ENCODE results near the gene ETV3L.

Gene ETV3L

DNA sequence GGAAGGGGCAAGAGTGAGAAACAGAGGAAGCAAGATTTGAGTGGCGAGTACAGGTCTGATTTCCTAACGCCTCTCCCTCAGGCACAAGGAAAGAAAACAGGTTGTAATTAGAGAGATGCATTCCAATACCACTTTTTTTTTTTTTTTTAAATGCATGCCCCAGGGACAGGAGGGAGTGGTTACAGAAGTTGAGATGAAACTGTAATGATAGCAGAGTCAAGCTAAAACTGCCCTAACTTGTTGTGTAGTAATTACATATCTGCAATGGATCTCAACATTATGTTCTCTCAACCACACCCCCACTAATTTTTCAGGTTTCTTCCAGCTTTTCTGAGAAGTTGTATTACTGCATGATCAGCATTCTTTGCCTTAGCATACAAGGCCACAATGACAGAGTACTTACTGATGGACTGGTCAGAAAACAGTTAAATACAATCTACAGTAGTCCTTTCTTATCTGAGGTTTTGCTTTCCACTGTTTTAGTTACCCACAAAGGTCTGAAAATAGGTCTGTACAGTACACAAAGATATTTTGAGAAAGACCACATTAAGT, 33.1 kb upstream of the ETV3L start:
- no peak for DNase-seq (ENCODE audit: low read depth in 2 of 2, low spot score in 1 of 2)

DNA sequence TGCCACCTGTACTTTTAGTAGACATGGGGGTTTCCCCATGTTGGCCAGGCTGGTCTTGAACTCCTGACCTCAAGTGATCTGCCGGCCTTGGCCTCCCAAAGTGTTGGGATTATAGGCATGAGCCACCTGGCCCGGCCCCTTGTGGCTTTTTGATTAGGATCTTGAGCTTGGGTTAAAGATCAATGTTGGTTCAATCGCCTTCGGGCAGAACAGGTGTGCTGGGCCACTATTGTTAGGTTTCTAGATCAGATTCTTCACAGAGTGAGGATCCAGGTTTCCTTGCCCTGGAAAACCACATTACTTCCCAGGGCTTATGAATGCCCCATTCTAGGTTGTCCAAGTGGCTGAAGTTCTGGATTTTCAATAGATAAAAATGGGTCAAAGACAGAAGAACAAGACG, 32.5 kb upstream of the ETV3L start:
- DNase-seq (ENCODE audit: low read depth in 2 of 2, low spot score in 1 of 2), result no peak

DNA sequence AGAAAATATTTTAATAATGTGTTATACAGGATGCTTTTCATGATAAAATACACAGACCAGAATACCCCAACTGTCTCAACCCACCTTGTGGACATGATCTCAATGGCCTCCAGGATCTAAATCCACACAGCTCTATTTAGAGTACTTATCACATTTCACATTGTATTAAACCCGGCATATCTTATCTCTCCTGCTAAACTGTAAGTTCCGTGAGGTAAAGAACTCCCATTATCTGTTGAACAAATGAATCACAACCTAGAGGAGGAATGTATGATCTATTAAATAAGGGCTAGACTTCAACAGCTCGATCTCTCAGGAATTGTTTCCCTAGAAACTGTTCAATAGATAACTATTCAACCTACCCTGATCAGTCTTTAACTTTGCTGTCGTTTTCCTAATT, 31.7 kb upstream of the ETV3L start:
- no peak for DNase-seq (ENCODE audit: low read depth in 2 of 2, low spot score in 1 of 2)

DNA sequence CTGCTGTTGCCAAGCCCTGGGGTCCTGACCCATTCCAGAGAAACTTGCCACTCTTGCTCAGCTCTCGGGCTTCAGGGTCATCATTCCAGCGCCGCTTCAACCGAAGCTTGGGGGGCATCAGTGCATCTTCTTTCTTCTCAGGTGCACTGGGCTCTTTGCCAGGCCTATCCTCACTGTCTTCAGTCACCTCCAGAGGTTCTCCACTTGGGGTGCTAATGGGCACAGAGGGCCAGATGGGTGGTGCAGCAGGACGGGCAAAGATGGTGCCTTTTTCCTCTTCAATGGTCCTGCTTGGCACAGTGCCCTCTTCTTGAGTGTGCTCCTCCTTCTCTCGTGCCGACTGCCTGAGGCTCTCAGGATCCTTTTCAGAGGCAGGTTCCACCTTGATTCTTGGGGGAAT, 25.2 kb upstream of the ETV3L start:
- DNase-seq (ENCODE audit: low read depth in 2 of 2, low spot score in 1 of 2), result no peak

DNA sequence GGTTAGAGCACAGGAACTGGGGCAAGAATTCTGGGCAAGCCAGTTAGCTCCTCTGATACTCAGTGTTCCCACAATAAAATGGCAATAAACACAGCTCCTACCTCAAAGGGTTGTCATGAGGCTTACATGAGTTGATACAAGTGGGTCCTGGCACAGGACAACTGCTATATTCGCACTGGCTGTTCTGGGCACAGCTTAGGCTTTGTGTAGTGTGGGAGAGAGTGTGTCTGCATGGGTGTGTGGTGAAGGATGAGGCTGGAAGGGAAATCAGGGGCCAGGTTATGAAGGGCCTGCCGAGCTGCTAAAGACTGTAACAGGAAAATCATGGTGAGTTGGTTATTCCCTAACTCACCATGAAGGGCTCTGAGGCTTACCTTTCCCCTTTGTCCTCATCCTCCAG, 19.8 kb upstream of the ETV3L start:
- no peak for DNase-seq (ENCODE audit: low read depth in 2 of 2, low spot score in 1 of 2)

DNA sequence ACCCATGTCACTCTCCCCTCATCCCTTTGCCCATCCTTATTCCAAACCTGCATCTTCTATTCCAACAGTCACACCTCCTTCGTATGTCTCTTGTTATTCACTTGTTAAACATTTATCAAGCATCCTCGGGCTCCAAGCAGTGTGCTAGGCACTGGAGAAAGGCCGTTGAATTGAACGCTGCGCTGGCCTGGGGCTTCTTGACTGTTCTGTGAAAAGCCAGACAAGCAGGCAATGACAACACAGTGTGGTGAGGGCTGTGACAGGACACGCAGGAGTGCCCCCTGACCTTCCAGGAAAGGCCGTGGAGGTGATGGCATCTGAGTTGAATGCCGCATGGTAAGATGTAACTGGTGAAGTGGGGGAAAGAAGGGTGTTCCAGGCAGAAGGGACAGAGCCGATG, 19.4 kb upstream of the ETV3L start:
- DNase-seq (ENCODE audit: low read depth in 2 of 2, low spot score in 1 of 2), result no peak

DNA sequence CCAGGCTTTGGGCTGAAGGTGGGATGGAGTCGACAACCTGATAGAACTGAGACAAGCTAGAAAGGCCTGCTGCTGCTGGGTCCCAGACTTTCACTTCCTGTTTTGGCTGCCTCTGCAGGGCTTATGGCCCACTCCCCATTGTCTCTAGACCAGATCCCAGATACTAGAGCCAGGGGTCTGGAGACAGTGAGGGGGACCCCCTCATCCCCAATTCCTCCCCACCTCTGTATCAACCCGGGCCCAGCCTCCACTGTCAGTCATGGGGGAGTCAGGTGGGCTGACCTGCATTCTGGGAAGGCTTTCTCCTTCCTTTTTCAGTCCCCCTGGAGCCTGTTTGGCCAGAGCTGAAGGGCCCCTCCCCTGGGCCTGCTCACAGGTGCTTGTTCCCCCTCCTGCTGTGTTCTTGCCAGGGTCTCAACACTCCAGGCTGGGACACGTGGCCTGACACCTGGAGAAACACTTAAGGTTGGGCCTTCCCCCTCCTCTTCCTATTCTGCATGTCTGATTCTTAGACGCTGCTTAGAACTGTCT, 18.0 kb upstream of the ETV3L start:
- DNase-seq (ENCODE audit: low read depth in 2 of 2, low spot score in 1 of 2), result no peak

DNA sequence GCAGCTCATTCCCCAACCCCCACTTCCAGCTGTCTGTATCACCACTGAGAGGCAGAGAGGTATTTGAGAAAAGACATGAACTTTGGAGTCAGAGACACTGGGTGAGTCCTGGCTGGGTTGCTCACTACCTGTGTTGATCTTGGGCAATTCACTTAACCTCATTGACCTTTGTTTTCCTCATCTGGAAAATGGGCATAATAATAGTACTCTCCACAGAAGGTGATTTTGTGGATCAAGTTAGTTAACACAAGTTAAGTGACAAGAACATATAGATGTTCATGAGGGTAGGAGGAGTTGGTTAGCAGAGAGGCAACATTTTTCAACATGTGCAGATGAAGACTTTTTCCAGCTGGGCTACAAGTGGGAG, 17.1 kb upstream of the ETV3L start:
- DNase-seq (ENCODE audit: low read depth in 2 of 2, low spot score in 1 of 2), result no peak

DNA sequence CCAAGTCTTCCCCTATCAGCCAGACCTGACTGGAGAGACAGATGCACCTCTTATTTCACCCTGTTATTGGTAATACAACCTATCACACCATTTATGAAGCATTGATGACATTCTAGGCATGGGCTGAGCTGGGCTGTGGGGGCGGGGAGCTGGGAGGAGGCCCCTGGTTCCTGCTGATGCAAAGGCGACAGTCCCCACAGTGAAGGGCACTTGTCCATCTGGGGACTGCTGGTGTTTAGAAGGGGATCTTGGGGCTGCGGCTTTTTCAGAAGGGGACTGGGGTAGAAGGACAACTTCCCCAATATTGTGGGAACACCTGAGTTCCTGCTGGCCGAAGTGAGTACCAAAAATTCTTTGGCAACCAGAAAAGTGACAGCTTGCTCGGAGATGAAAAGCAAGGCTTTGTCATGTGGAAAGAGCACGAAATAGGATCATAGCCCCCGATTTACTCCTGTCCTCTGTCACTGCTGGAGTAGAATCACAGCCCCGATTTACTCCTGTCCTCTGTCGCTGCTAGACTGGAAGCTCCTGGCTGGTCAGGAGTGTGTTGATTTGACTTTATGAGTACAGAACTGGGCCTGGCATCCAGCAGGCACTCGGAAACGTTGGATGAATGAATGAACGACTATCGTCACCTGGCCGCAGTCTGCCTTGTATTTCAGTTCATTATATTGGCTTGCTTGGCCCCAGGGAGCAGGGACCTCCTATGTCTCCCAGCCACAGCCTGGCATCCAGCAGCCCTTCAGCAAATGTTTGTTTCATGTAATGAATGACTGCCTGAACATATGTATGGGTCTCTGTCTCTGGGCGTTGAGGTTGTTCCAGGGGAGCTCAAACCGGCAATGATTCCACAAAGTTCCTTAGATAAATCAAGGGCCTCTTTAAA, 16.5 kb upstream of the ETV3L start:
- no peak for DNase-seq (ENCODE audit: low read depth in 2 of 2, low spot score in 1 of 2)

DNA sequence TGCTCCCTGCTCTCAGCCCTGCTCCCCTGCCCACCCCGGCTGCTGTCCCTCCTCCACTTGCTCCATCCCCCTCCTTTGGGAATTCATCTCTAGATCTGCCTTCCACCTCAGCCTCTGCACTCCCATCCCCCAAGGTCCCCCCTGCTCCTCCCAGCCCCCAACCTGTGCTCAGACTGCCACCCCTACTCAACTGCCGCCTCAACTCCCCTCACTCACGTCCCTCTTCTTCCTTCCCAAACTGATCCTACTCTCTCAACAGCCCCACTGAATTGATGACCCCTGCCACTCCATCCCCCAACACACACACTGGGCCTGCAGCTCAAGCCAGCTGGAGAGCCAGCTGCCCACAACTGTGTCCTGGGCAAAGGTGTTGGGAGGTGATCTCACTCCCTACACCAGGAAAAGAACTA, 15.8 kb upstream of the ETV3L start:
- no peak for DNase-seq (ENCODE audit: low read depth in 2 of 2, low spot score in 1 of 2)

DNA sequence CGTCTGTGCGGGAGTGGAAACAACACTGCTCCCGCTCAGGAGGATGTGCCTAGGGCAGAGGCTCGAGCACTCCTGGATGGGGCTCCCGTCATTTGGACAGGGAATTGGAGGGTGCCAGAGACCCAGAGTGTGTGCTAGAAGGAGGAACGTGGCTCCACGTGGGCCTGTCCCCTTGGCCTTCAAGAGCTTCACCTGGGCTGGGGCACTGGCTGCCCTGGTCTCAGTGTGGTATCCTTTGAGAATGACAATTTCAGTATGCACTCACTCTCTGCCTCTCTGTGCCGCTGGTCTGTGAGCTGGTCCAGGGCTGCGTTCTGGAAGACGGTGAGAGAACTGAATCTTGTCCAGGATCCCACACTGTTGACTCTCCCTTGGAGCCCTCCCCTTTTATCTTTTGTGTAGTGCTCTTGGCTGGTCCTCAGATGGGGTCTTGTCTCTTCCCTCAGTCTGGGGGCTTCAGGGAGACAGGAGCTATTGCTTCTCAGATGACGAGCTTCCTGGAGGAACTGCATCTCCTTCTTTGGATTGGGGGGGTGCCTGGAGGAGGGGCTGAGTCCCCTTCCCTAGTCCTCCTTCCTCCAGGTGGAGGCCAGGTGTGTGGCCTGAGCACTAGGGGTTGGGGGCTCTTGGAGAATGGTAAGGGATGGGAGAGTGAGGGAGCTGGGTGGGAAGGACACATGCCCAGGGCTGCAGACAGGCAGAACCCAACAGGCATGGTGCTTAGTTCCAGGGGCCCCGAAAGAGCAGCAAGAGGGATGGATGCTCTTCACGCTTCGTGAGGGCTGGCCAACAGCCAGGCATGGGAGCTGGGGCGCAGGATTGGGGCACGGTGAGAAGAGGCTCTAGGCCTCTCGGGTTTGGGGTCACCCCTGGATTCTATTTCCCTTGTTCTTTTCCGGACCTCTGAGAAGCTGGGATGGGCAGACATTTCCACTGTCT, 14.8 kb upstream of the ETV3L start:
- no peak for DNase-seq (ENCODE audit: low read depth in 2 of 2, low spot score in 1 of 2)

DNA sequence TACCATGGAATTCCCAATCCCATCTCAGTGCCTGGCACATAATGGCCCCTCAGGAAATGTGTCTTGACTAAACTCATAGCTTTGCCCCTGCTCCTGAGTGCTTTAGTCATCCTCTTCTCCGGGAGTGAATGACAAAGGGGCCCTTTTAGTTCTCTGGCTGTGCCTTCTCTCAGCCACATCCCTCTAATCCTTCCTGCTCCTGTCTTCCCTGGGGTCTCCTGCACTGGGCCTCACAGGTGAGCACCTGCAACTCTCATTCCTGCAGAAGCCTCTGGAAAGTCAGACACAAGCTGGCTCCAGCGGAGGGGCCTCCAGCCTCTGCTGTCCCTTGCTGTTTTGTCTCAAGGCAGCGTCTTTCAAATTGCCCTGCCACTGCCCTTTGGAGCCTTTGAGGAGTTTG, 14.0 kb upstream of the ETV3L start:
- DNase-seq (ENCODE audit: low read depth in 2 of 2, low spot score in 1 of 2), result no peak

DNA sequence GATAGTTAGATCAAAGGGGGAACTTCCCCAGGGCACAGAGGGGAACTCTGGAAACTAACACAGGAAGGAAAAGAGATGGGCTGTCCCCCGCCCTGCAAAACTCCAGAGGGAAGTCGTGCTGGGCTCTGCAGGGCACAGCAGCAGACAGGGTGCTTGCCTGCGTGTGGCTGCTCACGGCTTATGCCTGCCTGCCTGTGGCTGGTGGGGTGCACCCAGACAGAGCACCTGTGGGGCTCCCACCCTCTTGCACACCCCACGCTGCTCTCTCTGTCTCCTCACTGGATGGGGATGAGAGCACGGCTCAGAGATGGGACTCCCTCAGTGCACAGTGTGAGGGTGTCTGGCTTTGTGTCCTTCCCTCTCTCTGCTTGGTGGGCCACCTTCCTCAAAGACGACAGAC, 13.5 kb upstream of the ETV3L start:
- DNase-seq (ENCODE audit: low read depth in 2 of 2, low spot score in 1 of 2), result no peak

DNA sequence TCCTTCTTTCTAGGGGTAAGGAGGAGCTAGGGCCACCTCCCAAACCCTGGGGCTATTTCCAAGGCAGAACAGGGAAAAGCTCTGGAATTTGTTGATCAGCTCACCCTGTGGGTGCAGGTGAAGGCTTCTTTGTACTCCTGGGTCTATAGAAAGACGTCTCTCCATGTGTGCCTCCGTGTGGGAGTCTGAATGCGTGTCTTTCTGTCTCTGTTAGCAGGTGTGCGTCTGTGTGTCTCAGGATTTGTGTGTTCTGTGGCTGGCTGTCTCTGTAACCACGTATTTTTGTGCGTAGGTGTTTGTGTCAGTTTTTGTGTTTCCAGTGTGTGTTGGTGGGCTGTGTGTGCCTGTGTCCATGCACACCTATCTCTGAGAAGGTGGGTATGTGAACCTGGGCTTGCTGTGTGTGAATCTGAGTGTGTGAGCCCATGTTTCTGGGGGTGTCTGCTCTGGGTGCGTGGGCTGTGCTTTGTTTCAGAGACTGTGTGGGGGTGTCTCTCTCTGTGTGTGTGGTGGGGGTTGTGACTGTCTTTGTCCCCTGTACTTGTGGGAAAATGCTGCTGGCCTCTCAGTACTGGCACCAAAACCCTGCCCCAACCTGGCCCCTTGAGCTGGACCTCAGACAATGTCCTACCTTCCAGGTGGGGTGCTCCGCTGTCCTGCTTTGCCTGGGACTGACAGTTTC, 12.7 kb upstream of the ETV3L start:
- DNase-seq (ENCODE audit: low read depth in 2 of 2, low spot score in 1 of 2), result no peak

DNA sequence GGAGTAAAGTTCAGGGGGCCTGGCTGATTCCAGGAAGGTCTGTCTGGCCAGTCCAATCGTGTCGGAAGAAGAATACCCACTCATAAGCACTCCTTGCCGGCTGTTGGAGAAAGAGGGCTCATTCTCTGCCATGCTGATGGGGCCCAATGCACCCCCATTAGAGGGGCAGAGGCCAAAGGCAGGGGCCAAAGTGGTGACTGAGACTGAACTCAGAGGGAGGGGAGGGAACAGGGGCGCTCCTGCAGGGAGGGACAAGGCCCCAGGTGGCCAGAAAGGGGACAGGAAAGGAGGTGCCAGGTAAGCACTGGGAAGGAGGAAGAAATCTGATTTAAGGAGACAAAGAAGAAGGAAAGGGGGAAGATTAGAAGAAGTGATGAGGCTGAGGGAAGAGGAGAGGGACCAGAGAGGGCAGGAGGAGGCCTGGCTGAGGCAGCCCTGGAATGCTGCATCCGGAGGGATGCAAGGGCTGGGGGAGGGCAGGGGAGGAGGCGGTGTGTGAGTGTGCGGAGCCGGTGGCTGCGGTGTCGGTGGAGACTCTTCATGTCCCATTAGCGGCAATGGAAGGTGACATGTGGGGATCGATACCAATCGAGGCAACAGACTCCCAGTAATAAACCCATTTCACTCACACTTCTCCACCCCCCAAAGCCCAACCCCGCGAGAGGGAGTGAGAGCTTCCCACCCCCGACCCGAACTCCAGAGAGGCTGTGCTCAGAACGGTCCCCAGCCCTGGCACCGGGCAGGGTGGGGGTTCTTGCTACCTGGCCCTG, 12.0 kb upstream of the ETV3L start:
- DNase-seq (ENCODE audit: low read depth in 2 of 2, low spot score in 1 of 2), result no peak

DNA sequence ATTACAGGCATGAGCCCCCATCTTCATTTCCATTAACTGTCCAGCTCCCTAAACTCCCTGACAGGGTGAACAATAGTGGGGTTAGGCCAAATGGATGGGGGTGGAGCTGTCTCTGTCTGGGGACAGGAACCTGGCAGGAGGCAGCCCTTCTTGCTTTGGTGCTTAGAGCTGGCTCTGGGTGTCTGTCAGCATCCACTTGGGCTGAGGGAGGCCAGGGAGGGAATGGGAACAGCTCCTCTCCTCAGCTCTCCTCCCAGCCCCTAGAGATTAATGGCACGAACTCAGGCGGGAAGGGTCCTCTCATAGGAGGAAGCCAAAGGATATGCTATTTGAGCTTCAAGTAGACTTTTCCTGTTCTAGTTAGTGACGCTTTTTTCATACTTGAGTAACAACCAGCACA, 11.1 kb upstream of the ETV3L start:
- no peak for DNase-seq (ENCODE audit: low read depth in 2 of 2, low spot score in 1 of 2)

DNA sequence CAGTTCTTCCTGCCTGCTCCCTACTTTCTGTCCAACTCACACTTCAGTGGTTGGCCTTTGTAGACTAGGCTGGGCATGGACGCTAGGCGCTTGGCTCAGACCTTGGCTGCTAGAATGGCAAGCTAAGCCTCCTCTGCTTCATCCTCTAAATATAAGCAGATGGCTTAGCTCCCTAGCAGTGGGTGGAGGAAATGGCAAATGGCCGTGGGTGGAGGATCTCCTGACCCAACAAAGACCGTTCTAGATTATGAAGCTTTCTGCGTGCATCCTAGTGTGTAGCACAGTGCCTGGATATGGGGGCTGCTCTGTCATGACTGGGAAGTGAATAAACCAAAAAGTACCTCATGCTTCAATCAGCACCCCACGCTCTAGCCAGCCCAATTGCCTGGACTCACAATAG, 10.4 kb upstream of the ETV3L start:
- DNase-seq (ENCODE audit: low read depth in 2 of 2, low spot score in 1 of 2), result no peak

DNA sequence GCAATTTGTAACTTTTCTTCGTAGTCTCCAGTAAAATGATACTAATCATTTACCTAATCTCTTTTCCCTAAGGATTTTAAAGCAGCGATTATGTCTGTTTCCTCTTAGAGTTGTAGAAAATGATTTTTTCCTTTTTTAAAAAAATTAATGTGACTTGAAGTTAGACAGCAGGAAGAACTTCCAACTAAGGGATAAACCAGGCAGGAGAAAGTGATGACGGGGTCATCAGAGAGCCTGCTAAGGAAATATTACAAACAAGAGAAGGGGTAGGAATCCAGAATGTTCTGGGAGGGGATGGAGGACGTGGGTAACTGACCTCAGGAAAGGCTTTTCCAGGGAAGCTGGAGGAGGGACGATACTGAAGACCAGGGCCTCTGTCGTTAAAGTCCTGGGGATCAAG, 8.8 kb upstream of the ETV3L start:
- DNase-seq (ENCODE audit: low read depth in 2 of 2, low spot score in 1 of 2), result no peak

DNA sequence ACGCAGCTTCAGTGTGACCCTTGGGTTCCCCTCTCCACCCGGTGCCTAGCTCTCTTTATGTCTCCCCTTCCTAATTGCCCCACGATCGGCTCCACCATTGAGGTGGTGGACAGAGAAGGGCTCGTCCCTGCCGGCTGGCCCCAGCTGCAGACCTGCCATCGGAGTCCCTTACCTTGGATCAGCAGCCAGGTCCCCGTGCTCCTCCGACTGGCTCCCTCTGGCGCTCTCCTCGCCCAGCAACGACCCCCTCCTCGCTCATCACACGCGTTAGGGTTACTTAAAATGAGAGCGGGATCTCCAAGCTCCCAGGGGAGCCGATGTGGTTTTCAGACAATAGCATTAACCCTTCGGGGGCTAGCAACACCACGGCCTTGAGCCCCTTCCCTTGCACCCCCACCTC, 8.1 kb upstream of the ETV3L start:
- DNase-seq (ENCODE audit: low read depth in 2 of 2, low spot score in 1 of 2), result no peak

DNA sequence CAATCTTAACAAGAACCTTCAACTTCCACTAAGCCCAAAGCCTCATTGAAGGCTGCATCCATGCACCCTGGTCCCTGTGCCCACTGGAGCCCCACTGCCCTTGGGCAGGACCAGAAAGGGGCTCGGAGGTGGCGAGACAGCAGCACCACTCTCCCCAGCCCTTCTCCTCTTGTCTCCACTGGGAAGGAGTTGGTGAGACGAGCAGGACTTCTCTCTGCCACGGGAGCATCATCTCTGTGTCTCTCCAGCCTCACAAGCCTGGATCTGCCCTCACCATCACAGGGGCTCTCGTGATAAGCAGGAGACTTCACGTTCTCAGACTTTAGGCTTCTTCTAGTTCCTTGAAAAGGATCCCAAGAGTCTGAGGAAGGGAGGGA, 7.2 kb upstream of the ETV3L start:
- no peak for DNase-seq (ENCODE audit: low read depth in 2 of 2, low spot score in 1 of 2)
